GM21737 (cell line): Measurements from ENCODE around the gene ST6GAL1.
"Not testable (repeated sequence)": the region's sequence is repeated elsewhere in the genome, so short reads cannot be mapped to it uniquely, and the experiment has no call there.

Experiments
- ATAC-seq: cut with Tn5 transposase; IDR thresholded peaks from one replicate; pipeline ENCODE4 v1.9.1; 2021; ENCODE audit warnings: mild to moderate bottlenecking, moderate library complexity; ENCODE audit not compliant: unreplicated experiment

ST6GAL1 gene

GRCh38 chr3:187042346-187042745 lies 112.0 kb downstream of the ST6GAL1 start:
- ATAC-seq, result no peak

DNA sequence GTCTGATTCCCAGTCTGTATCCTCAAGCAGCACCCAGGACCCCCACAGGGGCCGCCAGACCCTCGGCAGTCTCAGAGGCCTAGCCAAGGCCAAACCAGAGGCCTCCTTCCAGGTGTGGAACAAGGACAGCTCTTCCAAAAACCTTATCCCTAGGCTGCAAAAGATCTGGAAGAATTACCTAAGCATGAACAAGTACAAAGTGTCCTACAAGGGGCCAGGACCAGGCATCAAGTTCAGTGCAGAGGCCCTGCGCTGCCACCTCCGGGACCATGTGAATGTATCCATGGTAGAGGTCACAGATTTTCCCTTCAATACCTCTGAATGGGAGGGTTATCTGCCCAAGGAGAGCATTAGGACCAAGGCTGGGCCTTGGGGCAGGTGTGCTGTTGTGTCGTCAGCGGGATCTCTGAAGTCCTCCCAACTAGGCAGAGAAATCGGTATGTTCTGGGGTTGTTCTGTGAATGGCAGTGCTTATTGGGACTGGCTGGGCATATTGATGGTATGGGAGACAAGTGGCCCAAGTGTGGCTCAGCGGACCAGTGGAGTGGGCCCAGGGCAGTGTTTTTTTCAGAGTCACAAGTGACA lies 112.6 kb downstream of the ST6GAL1 start:
- ATAC-seq, result no peak

GRCh38 chr3:187044206-187044605 lies 113.9 kb downstream of the ST6GAL1 start:
- ATAC-seq, result peak; percentile 66

GRCh38 chr3:187044867-187045552 lies 114.7 kb downstream of the ST6GAL1 start:
- ATAC-seq, result no peak

DNA sequence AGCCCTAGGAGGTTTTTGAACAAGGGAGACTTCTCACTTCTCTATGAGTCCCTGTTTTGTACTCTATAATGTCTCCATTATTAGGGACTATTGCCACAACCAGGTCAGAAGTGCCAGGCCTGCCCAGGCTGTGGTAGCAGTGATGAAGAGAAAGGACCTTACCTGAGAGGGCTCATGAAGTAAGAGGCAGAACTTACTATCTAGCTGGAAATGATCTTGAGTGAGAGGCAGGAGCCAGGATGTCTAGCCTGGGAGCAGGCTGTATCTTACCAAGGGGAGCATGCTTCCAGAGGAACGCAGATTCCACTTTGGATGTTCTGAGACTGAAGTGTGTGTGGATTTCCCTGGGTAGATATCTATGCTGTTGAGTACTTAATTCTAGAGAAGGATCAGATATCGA lies 115.7 kb downstream of the ST6GAL1 start:
- ATAC-seq, result no peak

GRCh38 chr3:187049462-187050101 lies 119.3 kb downstream of the ST6GAL1 start:
- no peak for ATAC-seq

DNA sequence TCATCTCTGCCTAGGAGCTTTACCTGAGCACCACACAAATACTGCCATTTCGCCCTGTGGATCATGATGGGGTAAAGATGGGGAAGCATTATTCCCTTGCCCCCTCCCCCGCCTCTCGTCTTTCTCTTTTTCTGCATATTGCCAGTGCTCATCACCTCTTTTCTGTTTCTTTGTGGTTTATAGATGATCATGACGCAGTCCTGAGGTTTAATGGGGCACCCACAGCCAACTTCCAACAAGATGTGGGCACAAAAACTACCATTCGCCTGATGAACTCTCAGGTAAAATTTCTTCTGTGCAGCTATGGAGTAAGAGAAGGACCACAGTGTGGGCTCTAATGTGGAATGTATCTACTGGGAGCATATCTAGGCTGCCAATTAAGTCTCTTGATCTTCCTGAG lies 120.7 kb downstream of the ST6GAL1 start:
- ATAC-seq, result no peak

- ATAC-seq, result no peak
These were observed 121.5 kb downstream of the ST6GAL1 start for GRCh38 chr3:187051724-187052366.

DNA sequence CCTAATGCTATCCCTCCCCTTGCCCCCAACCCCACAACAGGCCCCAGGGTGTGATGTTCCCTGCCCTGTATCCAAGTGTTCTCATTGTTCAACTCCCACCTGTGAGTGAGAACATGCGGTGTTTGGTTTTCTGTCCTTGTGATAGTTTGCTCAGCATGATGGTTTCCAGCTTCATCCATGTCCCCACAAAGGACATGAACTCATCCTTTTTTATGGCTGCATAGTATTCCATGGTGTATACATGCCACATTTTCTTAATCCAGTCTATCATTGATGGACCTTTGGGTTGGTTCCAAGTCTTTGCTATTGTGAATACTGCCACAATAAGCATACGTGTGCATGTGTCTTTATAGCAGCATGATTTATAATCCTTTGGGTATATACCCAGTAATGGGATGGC lies 122.1 kb downstream of the ST6GAL1 start:
- not testable (repeated sequence) for ATAC-seq

- ATAC-seq, result not testable (repeated sequence)
These were observed 124.1 kb downstream of the ST6GAL1 start for GRCh38 chr3:187054433-187054832.

- not testable (repeated sequence) for ATAC-seq
These were observed 127.5 kb downstream of the ST6GAL1 start for GRCh38 chr3:187057803-187058202.

DNA sequence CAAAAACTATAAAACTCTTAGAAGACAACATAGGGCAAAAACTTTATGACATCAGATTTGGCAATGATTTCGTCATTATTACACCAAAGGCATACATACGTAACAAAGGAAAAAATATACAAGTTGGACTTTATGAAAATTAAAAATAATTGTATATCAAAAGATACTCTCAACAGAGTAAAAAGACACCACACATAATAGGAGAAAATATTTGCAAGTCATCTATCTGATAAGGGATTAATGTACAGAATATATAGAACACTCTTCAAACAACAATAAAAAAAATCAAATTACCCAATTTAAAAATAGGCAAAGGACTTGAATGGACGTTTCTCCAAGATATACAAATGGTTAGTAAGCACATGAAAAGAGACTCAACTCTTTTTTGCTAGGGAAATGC lies 131.4 kb downstream of the ST6GAL1 start:
- no peak for ATAC-seq

DNA sequence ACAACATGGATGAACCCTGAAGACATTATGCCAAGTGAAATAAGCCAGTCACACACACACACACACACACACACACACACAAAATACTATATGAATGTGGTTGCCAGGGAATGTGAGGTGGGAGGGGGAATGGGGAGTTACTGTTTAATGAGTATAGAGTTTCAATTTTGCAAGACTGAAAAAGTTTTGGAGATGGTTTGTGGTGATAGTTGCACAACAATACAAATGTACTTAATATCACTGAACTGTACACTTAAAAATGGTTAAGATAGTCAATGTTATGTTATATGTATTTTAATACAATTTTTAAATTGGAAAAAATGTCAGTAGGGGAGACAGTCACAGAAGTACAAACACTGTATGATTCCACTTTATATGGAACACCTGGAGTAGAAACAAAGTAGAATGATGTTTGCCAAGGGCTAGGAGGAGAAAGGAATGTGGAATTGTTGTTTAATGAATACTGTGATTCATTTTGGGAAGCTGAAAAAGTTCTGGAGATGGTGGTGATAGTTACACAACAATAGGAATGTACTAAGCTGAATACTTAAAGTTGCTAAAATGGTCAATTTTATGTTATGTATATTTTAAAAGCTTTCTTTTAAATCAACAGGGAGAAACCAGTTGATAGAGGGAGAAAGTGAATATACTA lies 132.3 kb downstream of the ST6GAL1 start:
- no peak for ATAC-seq

- no peak for ATAC-seq
These were observed 133.2 kb downstream of the ST6GAL1 start for GRCh38 chr3:187063286-187064121.

GRCh38 chr3:187064210-187065115 lies 134.1 kb downstream of the ST6GAL1 start:
- ATAC-seq, result no peak

DNA sequence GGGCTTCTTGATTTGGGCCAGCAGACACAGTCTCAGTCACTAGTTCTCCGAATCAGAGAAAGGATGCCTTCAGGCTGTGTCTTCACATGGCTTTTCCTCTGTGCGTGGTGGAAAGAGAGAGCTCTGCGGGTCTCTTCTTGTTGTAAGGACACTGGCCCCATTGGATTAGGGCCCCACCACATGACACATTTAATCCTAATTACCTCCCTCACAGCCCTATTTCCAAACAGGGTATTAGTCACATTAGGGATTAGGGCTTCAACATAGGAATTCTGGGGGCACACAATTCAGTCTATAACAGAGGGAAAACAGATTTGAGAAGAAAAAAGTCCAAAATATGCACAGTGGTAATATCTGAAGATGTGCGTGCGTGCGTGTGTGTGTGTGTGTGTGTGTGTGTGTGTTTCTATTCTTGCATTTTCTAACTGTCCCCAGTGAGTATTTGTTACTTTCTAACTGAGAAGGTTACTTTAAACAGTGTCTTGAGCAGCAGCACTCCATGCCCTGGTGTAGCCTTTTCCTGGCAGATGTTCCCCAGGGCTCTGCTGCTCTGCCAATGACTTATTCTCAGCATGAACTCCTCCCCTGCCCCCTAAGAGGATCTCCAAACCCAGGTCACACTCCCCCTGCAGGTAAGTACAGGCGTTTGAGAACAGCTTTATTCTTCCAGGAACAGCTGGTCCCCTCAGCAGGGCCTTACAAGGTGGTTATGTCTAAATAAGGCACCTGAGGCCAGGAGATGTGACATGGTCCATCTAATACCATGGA lies 136.1 kb downstream of the ST6GAL1 start:
- ATAC-seq, result peak; percentile 36

- ATAC-seq, result no peak
These were observed 138.5 kb downstream of the ST6GAL1 start for GRCh38 chr3:187068787-187069186.

DNA sequence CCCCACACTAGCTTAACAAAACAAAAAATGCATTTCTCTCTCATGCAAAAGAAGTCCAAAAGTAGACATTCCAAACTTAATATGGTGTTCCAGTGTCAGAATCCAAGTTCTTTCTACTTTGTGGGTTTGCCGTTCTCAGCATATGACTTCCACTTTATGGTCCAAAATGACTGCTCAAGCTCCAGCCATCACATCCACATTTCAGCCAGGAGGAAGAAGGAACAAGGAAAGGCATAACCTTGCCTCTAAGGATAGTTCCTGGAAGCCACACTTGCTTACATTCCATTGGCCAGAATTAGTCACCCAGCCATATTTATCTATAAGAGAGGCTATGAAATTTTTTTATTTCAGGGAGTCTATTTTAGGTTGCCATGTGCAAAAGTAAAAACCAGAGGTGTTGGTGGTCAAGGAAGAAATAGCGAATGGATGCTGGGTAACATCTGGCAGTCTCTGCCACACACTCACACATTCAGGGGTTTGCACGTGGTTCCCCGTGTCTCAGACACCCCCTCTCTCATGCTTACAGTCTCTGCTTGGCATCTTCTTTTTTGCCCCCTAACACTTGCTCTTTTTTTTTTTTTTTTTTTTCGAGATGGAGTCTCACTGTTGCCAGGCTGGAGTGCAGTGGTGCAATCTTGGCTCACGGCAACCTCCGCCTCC lies 139.7 kb downstream of the ST6GAL1 start:
- ATAC-seq, result no peak
